A549 (cell line): ENCODE measurements around the gene NXT1. TPM values are rescaled to one million over a fixed set of nuclear protein-coding genes. Genes with fewer than 3 reads are reported as not detected.

Source experiments
- ATAC-seq, 2 experiments: fragments of 200-7000 bp in 1 of 2; fragments of >200 bp in 1 of 2; cut with Nextera tagmentation in 1 of 2; cut with Tn5 transposase in 1 of 2; 3 replicates each; pipeline versions ENCODE4 v1.8.0 to v1.9.1; 2018 to 2020; ENCODE audit warnings: mild to moderate bottlenecking in 1 of 2, moderate library complexity in 1 of 2
- CTCF ChIA-PET: fragments of 300-600 bp; sonication (Branson Sonifier 250); formaldehyde crosslinking; extraction: SDS; loops from one replicate; lab custom pipeline; 2021; ENCODE audit warnings: antibody characterized with exemption, inconsistent platforms; lab: Yijun Ruan, JAX
- POLR2A ChIA-PET: fragments of 350-600 bp; formaldehyde crosslinking; extraction: SDS; loops from one replicate; lab custom pipeline; 2021; ENCODE audit warnings: antibody characterized with exemption, inconsistent platforms; lab: Yijun Ruan, JAX
- DNase-seq, 2 experiments: peaks; one replicate each; pipeline versions ENCODE4 v3.0.0 to v3.0.0-alpha.2; 2011 to 2016; ENCODE audit warnings: low read depth in 1 of 2, low spot score in 1 of 2
- FAIRE-seq: peaks from 2 replicates; lab custom pipeline; 2011; peaks lifted over from hg19 to GRCh38; lab: Jason Lieb, UNC
- H3K27ac ChIP-seq, 2 experiments: fragments of >200 bp; sonication (Bioruptor Twin); formaldehyde crosslinking; 3 replicates each; pipeline ENCODE4 v1.5.1; 2016 to 2017
- H3K4me1 ChIP-seq: fragments of >200 bp; sonication (Bioruptor Twin); formaldehyde crosslinking; 3 replicates; pipeline ENCODE4 v1.6.1; 2016
- H3K4me2 ChIP-seq: fragments of >200 bp; sonication (Bioruptor Twin); formaldehyde crosslinking; 3 replicates; pipeline ENCODE4 v1.6.1; 2016
- H3K4me3 ChIP-seq: fragments of >200 bp; sonication (Bioruptor Twin); formaldehyde crosslinking; 3 replicates; pipeline ENCODE4 v1.5.1; 2016
- H3K9me3 ChIP-seq: fragments of >200 bp; sonication (Bioruptor Twin); formaldehyde crosslinking; 3 replicates; pipeline ENCODE4 v1.6.1; 2016
- BHLHE40 ChIP-seq: IDR thresholded peaks from 2 replicates; pipeline ENCODE4 v1.6.1; 2012; ENCODE audit warnings: low read depth, low read length, inconsistent platforms
- CEBPB ChIP-seq, 2 experiments: fragments of >200 bp in 1 of 2; sonication (Bioruptor Twin) in 1 of 2; formaldehyde crosslinking in 1 of 2; IDR thresholded peaks; 2 replicates each; pipeline ENCODE4 v1.6.1; 2012 to 2016
- CHD2 ChIP-seq: fragments of 150-350 bp; IDR thresholded peaks from 2 replicates; pipeline ENCODE4 v1.6.1; 2014; ENCODE audit warnings: low read length; ENCODE audit not compliant: partially characterized antibody
- CHD4 ChIP-seq: fragments of 200-600 bp; sonication (generic); IDR thresholded peaks from 2 replicates; pipeline ENCODE4 v1.6.1; 2016; ENCODE audit warnings: antibody characterized with exemption, mild to moderate bottlenecking, borderline replicate concordance
- E2F6 ChIP-seq: IDR thresholded peaks from 2 replicates; pipeline ENCODE4 v1.6.1; 2012; ENCODE audit warnings: low read depth, borderline replicate concordance
- ELK1 ChIP-seq: fragments of 150-350 bp; IDR thresholded peaks from 2 replicates; pipeline ENCODE4 v1.6.1; 2014; ENCODE audit warnings: low read depth, mild to moderate bottlenecking, low read length
- FOSL2 ChIP-seq, 2 experiments: fragments of 450-650 bp in 1 of 2; fragments of >200 bp in 1 of 2; sonication (Bioruptor Twin) in 1 of 2; formaldehyde crosslinking; IDR thresholded peaks; 2 replicates each; pipeline versions ENCODE4 v1.5.0 to v1.6.1; 2016 to 2020; ENCODE audit warnings: mild to moderate bottlenecking in 1 of 2, moderate library complexity in 1 of 2
- GATA3 ChIP-seq: IDR thresholded peaks from 2 replicates; pipeline ENCODE4 v1.6.1; 2012; ENCODE audit warnings: borderline replicate concordance
- HDAC2 ChIP-seq: fragments of 200-600 bp; sonication (generic); IDR thresholded peaks from 2 replicates; pipeline ENCODE4 v1.6.1; 2016
- HEYL ChIP-seq: fragments of 250-450 bp; sonication (Bioruptor Pico); IDR thresholded peaks from 2 replicates; pipeline ENCODE4 v1.8.0; 2021; ENCODE audit warnings: mild to moderate bottlenecking, moderate library complexity
- HOXA7 ChIP-seq: fragments of 250-450 bp; sonication (Bioruptor Pico); IDR thresholded peaks from 2 replicates; pipeline ENCODE4 v1.5.0; 2020; ENCODE audit warnings: mild to moderate bottlenecking, moderate library complexity
- HOXB13 ChIP-seq: fragments of 250-450 bp; sonication (Bioruptor Pico); IDR thresholded peaks from 2 replicates; pipeline ENCODE4 v1.5.0; 2020; ENCODE audit warnings: low read depth, mild to moderate bottlenecking, moderate library complexity
- JUNB ChIP-seq: fragments of >200 bp; sonication (Bioruptor Twin); formaldehyde crosslinking; IDR thresholded peaks from 2 replicates; pipeline ENCODE4 v1.6.1; 2016
- KDM5A ChIP-seq: fragments of 200-600 bp; sonication (generic); IDR thresholded peaks from 2 replicates; pipeline ENCODE4 v1.6.1; 2016; ENCODE audit warnings: antibody characterized with exemption, mild to moderate bottlenecking
- MAFK ChIP-seq: fragments of 450-650 bp; IDR thresholded peaks from 2 replicates; pipeline ENCODE4 v1.6.1; 2014; ENCODE audit not compliant: partially characterized antibody
- MAX ChIP-seq: IDR thresholded peaks from 2 replicates; pipeline ENCODE4 v1.6.1; 2012
- NFE2L2 ChIP-seq: fragments of 150-350 bp; conservative IDR thresholded peaks from 2 replicates; pipeline ENCODE4 v1.6.1; 2014; ENCODE audit warnings: low read length
- NR3C1 ChIP-seq: fragments of >200 bp; sonication (Bioruptor Twin); formaldehyde crosslinking; IDR thresholded peaks from 3 replicates; pipeline ENCODE4 v1.6.1; 2017
- PBX3 ChIP-seq: IDR thresholded peaks from 2 replicates; pipeline ENCODE4 v1.6.1; 2012
- PHF8 ChIP-seq: fragments of 200-600 bp; sonication (generic); IDR thresholded peaks from 2 replicates; pipeline ENCODE4 v1.6.1; 2016; ENCODE audit warnings: low read depth, mild to moderate bottlenecking, antibody characterized with exemption, moderate library complexity, borderline replicate concordance
- POLR2AphosphoS2 ChIP-seq: conservative IDR thresholded peaks from 2 replicates; pipeline ENCODE4 v1.6.1; 2012; ENCODE audit warnings: low read length, improper control_type of control experiment, inconsistent platforms
- RCOR1 ChIP-seq: fragments of 150-350 bp; IDR thresholded peaks from 2 replicates; pipeline ENCODE4 v1.6.1; 2014; ENCODE audit warnings: antibody characterized with exemption, low read length, low read depth
- RNF2 ChIP-seq: fragments of 200-600 bp; sonication (generic); IDR thresholded peaks from 2 replicates; pipeline ENCODE4 v1.6.1; 2016; ENCODE audit warnings: low read depth, mild to moderate bottlenecking, antibody characterized with exemption, moderate library complexity, borderline replicate concordance
- TP53 ChIP-seq: fragments of 250-450 bp; sonication (Bioruptor Pico); IDR thresholded peaks from 2 replicates; pipeline ENCODE4 v1.5.0; 2021; ENCODE audit warnings: mild to moderate bottlenecking, moderate library complexity
- ZSCAN20 ChIP-seq: fragments of 250-450 bp; sonication (Bioruptor Pico); IDR thresholded peaks from 2 replicates; pipeline ENCODE4 v1.8.0; 2022; ENCODE audit warnings: mild to moderate bottlenecking, moderate library complexity
- WGBS: methylation state at CpG from one replicate; pipeline ENCODE4 v1.1.6; 2017; ENCODE audit errors: missing lambda C conversion rate; 5-methylcytosine and 5-hydroxymethylcytosine counted together
- polyA plus RNA-seq, 4 experiments: library from polyadenylated mRNA; depleted of rRNA in 3 of 4; stranded (reverse); fragments of >200 nt; fragmentation: RNase III in 1 of 4; extraction: RNeasy Plus Mini Kit Qiagen cat#74134 plus additional on column Dnase treatment in 1 of 4; gene quantifications; 2 replicates in 3 of 4; 3 replicates in 1 of 4; pipeline ENCODE4 v1.2.3, GENCODE V29; 2011 to 2017

Gene NXT1
- polyA plus RNA-seq, 2 of the 4 experiments (the other 2 are of a cell fraction), result 45.1 to 71.8 TPM

- Histone ChIP-seq H3K4me2 (no peak overlapping the region), H3K4me3 (no peak overlapping the region), H3K27ac (no peak overlapping the region), H3K4me1 (no peaks in the 10 kb centered on the region), H3K9me3 (peaks cover 5% of the 10 kb centered on the region; the same call in 1 of the 3 replicates)
- peak; percentile 95 for FAIRE-seq
- no peak for DNase-seq
- CTCF ChIA-PET, result interaction anchor here (1.2 to 1.4 kb wide), 2 partner anchors 11 to 21 kb away, joined by 3 read pairs; no protein-coding TSS in a partner anchor
- WGBS, result 88% methylated on average over 6 of the region's 6 CpGs
- TF ChIP-seq ELK1, result no peak
- no peak for TF ChIP-seq BHLHE40
- no peak for TF ChIP-seq POLR2AphosphoS2
- no peak for TF ChIP-seq PBX3
- TF ChIP-seq CHD2, result no peak
- no peak for TF ChIP-seq HEYL (CRISPR knock-in tag)
- TF ChIP-seq HOXA7 (CRISPR knock-in tag), result no peak
- TF ChIP-seq JUNB, result no peak
- no peak for TF ChIP-seq CHD4
- TF ChIP-seq ZSCAN20 (CRISPR knock-in tag), result no peak
- no peak for TF ChIP-seq NFE2L2
- no peak for TF ChIP-seq RNF2
- TF ChIP-seq E2F6, result no peak
- TF ChIP-seq PHF8, result no peak
- no peak for TF ChIP-seq RCOR1
- no peak for TF ChIP-seq CEBPB (IDR thresholded peaks at IDR 0.05)
- no peak for ATAC-seq
- POLR2A ChIA-PET, result no interaction called here
Measured at GRCh38 chr20:23386304-23387117, 35.9 kb downstream of the NXT1 start.

GRCh38 chr20:23387118-23387443, 36.5 kb downstream of the NXT1 start:
- Histone ChIP-seq H3K4me3 (no peak overlapping the region), H3K4me2 (no peak overlapping the region), H3K27ac (no peak overlapping the region), H3K4me1 (no peaks in the 10 kb centered on the region), H3K9me3 (peaks cover 5% of the 10 kb centered on the region; the same call in 1 of the 3 replicates)
- no peak for TF ChIP-seq GATA3
- no peak for TF ChIP-seq MAFK
- TF ChIP-seq TP53 (CRISPR knock-in tag), result no peak
- TF ChIP-seq HDAC2, result no peak
- no peak for TF ChIP-seq HOXB13 (CRISPR knock-in tag)
- TF ChIP-seq KDM5A, result no peak
- no peak for TF ChIP-seq NR3C1
- no peak for TF ChIP-seq ZSCAN20 (CRISPR knock-in tag)
- TF ChIP-seq FOSL2 (IDR thresholded peaks at IDR 0.05), result no peak
- no peak for TF ChIP-seq FOSL2 (CRISPR knock-in tag; IDR thresholded peaks at IDR 0.05)
- no peak for TF ChIP-seq MAX
- no peak for ATAC-seq
- DNase-seq, result no peak
- ChIA-PET POLR2A (no interaction called here), CTCF (interaction anchor here (0.9 to 1.4 kb wide), 2 partner anchors 10 to 17 kb away, joined by 3 to 4 read pairs; no protein-coding TSS in a partner anchor)
- FAIRE-seq, result no peak
- 86% methylated on average over 3 of the region's 3 CpGs for WGBS
